Pancreas (tissue), 10 donors: ENCODE data around the gene UBE2J2. TPM values are rescaled to one million over a fixed set of nuclear protein-coding genes. Genes with fewer than 3 reads are reported as not detected.

ENCODE experiments used
- ATAC-seq, 4 donors: fragments of 200-7000 bp; cut with Tn5 transposase; one replicate each; pipeline versions ENCODE4 v1.8.0 to v1.9.1; 2020; ENCODE audit warnings: mild to moderate bottlenecking in 4 of 4, moderate library complexity in 4 of 4
- DNase-seq, 6 donors: peaks; one replicate each; pipeline ENCODE4 v3.0.0-alpha.2; 2020
- FAIRE-seq: peaks from 2 replicates; lab custom pipeline; 2012; peaks lifted over from hg19 to GRCh38; lab: Jason Lieb, UNC
- H3K27ac ChIP-seq, 4 donors: fragments of 200-600 bp; sonication (generic); 1 replicate in 3 of 4; 2 replicates in 1 of 4; pipeline versions ENCODE4 v1.5.0 to v1.8.0; 2020
- H3K27me3 ChIP-seq, 4 donors: fragments of 200-600 bp; one replicate each; pipeline ENCODE4 v1.8.0; 2021
- H3K36me3 ChIP-seq, 3 donors: fragments of 200-600 bp; sonication (generic) in 1 of 3; one replicate each; pipeline versions ENCODE4 v1.5.0 to v1.8.0; 2020 to 2021
- H3K4me1 ChIP-seq, 3 donors: fragments of 200-600 bp; one replicate each; pipeline ENCODE4 v1.8.0; 2021
- H3K4me3 ChIP-seq, 4 donors: fragments of 200-600 bp; sonication (generic) in 2 of 4; one replicate each; pipeline versions ENCODE4 v1.5.0 to v1.8.0; 2020 to 2021
- H3K9me3 ChIP-seq, 4 donors: fragments of 200-600 bp; one replicate each; pipeline ENCODE4 v1.8.0; 2021
- WGBS, 2 donors: extraction: QIAGEN DNeasy Blood & Tissue Kit; methylation state at CpG; one replicate each; pipeline ENCODE4 v1.1.7; 2013; 5-methylcytosine and 5-hydroxymethylcytosine counted together
- intact Hi-C, 3 donors: fragments of 100-400 bp; cut with DNase I; formaldehyde crosslinking; loops; one replicate each; pipeline versions ENCODE4 v1.11.1 to v1.14.2; 2022
- polyA plus RNA-seq, 2 donors: library from polyadenylated mRNA; stranded (reverse); fragments of 200-250 nt; gene quantifications; one replicate each; pipeline ENCODE4 v1.2.3, GENCODE V29; 2013
- total RNA-seq, 6 donors: library from RNA; stranded (reverse); fragmentation: NEBNext Ultra II Directional in 4 of 6; extraction: Animal tissue kit (Norgen Biotek cat#: 25700) in 4 of 6; gene quantifications; one replicate each; pipeline versions ENCODE4 v1.2.1 to v1.2.4, GENCODE V29; 2021 to 2023
- TF ChIP-seq, protein P1 (sequence below), 4 donors: fragments of 200-600 bp; sonication (generic) in 3 of 4; IDR thresholded peaks; one replicate each; pipeline versions ENCODE4 v1.5.0 to v1.8.0; 2021; ENCODE audit warnings: antibody characterized with exemption in 4 of 4
- donor health status: healthy with polysubstance abuse.
- donor health status: DM: no; HTN: no; CAD: no; lungs with moderate emphysema.
- donor health status: DM: no; HTN: no; CAD: no.
- donor health status: control.
- donor health status: control.
- donor health status: Bipolar disorder and iron deficiency.
- donor health status: DM: yes; HTN: yes; CAD: no.
- donor health status: DM: no; HTN: no; CAD: no.
- donor health status: DM: no; HTN: no; CAD: no.
- donor health status: DM: yes; HTN: yes; CAD: no.

The UBE2J2 gene
- total and polyA plus RNA-seq, 8 donors, result 20.8 to 44.5 (median 22.7) TPM

DNA sequence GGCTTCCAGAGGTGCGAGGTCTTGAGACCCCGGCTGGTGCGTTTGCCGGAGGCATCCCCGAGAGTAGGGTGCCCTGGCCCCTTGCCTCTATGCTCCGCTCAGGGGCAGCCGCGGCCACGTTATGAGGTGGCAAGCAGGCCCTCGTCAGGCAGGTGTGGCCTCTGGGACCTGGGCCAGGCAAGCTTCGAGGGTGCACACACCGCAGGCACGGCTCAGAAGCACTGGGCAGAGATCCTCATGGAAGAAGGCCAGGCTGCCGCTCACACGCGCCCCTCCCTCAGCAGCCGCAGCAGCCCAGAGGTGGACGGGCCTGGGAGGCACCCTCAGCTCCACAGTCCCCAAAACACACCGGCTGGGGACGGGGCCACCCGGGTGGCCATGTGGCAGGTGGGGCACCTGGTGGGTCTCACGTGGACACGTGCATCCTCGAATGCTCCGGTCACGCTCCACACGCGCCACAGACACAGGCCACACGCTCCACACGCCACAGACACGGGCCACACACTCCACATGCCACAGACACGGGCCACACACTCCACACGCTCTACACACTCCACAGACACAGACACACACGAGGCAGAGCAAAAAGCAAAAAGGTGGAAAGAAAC lies 48.3 kb downstream of the UBE2J2 start:
- no peak for FAIRE-seq
- H3K27ac ChIP-seq, result no peak overlapping the region
- intact Hi-C loops, result no loop called here

DNA sequence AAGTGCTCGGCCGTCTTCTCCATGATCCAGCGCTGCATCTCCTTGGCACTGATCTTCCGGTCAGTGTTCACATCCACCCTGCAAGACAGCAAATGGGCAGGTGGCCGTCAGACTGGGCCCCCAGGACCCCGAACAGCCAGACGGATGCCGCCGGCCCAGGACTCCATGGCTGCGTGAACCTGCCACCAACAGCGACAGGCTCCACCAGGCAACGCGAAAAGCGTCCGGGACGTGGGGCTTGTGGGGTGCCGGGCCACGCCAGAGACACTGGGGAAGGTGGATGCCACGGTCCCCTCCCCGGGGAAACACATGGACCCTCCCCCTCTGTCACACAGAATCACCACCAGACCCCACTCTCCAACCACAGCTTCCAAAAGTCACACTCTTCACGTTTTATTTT lies 49.8 kb downstream of the UBE2J2 start:
- WGBS, 2 donors, result 91 to 95% methylated on average over 21 of the region's 21 CpGs
- Histone ChIP-seq H3K27ac (no peak overlapping the region), H3K4me1 (no peaks in the 10 kb centered on the region), H3K27me3 (no peaks in the 10 kb centered on the region), H3K36me3 (peaks cover 2 to 38% (median 16%) of the 10 kb centered on the region in 3 donors), H3K9me3 (no peaks in the 10 kb centered on the region), H3K4me3 (no peak overlapping the region)
- FAIRE-seq (no peak), ATAC-seq (no peak), DNase-seq (no peak)
- TF ChIP-seq, protein P1, sequence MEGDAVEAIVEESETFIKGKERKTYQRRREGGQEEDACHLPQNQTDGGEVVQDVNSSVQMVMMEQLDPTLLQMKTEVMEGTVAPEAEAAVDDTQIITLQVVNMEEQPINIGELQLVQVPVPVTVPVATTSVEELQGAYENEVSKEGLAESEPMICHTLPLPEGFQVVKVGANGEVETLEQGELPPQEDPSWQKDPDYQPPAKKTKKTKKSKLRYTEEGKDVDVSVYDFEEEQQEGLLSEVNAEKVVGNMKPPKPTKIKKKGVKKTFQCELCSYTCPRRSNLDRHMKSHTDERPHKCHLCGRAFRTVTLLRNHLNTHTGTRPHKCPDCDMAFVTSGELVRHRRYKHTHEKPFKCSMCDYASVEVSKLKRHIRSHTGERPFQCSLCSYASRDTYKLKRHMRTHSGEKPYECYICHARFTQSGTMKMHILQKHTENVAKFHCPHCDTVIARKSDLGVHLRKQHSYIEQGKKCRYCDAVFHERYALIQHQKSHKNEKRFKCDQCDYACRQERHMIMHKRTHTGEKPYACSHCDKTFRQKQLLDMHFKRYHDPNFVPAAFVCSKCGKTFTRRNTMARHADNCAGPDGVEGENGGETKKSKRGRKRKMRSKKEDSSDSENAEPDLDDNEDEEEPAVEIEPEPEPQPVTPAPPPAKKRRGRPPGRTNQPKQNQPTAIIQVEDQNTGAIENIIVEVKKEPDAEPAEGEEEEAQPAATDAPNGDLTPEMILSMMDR (IDR thresholded peaks at IDR 0.05), result no peak
- intact Hi-C loops, result no loop called here

More for the DNA sequence above, 48.3 kb downstream of the UBE2J2 start:
- DNase-seq (no peak), ATAC-seq (peak in 1 of 4 donors; percentile 10)
- no peak overlapping the region for H3K4me3 ChIP-seq
- no peaks in the 10 kb centered on the region for H3K27me3 ChIP-seq
- H3K4me1 ChIP-seq, result peaks cover 0 to 8% (median 0%) of the 10 kb centered on the region in 3 donors
- 87 to 90% methylated on average over 34 of the region's 34 CpGs for WGBS, 2 donors
- H3K9me3 ChIP-seq, result no peaks in the 10 kb centered on the region
- H3K36me3 ChIP-seq, result peaks cover 2 to 31% (median 16%) of the 10 kb centered on the region in 3 donors
- TF ChIP-seq, protein P1 (IDR thresholded peaks at IDR 0.05), result no peak

DNA sequence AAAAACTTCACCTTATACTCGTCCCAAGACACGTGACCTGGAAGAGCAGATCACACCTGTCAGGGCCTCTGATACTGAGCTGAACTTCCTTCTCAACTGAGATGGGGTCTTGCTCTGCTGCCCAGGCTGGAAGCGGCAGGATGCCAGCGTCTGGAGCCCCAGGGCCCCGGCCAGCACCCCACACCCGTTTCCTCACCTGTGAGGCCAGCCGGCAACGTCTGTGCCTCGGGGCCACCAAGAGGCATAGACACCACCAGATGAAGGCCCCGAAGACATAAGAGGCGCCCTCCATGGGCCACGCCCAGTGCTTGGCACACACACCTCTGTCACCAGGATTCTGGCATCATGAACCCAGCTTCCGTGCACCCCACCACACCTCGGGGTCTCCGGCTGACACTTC lies 50.3 kb downstream of the UBE2J2 start:
- FAIRE-seq (no peak), ATAC-seq (no peak), DNase-seq (no peak)
- H3K27me3 ChIP-seq, result no peaks in the 10 kb centered on the region
- H3K4me1 ChIP-seq, result no peaks in the 10 kb centered on the region
- H3K4me3 ChIP-seq, result no peak overlapping the region
- intact Hi-C loops, result no loop called here
- no peak overlapping the region for H3K27ac ChIP-seq
- TF ChIP-seq, protein P1 (IDR thresholded peaks at IDR 0.05), result no peak
- no peaks in the 10 kb centered on the region for H3K9me3 ChIP-seq
- peaks cover 2 to 39% (median 16%) of the 10 kb centered on the region in 3 donors for H3K36me3 ChIP-seq
- 95 to 97% methylated on average over 15 of the region's 15 CpGs for whole genome bisulfite sequencing, 2 donors

DNA sequence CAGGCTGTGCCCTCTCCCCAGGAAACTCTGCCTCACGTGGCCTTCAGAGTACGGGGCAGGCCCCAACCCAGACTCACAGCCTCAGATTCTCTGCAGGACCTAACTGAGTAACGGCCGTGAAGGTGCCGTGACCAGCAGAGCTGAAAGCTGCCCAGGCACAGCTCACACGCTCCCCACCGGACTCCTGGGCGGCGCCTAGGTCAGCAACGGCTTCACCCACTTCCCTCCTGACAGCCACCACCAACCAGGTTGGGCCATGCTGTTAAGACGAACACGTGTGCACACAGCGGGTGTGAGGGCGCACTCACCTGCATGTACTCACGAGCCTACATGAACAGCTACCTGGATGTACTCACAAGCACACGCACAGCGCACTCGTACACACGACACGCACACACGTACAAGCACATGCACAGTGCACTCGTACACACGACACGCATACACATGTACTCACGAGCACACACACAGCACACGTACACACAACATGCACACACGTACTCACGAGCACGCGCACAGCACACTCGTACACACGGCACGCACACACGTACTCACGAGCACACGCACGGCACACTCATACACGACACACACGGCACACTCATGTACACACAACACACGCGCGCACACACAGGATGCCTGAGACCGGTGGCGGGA lies 51.0 kb downstream of the UBE2J2 start:
- TF ChIP-seq, protein P1 (IDR thresholded peaks at IDR 0.05), result no peak
- Histone ChIP-seq H3K27me3 (no peaks in the 10 kb centered on the region), H3K36me3 (peaks cover 2 to 39% (median 15%) of the 10 kb centered on the region in 3 donors), H3K4me3 (no peak overlapping the region), H3K27ac (no peak overlapping the region), H3K4me1 (no peaks in the 10 kb centered on the region), H3K9me3 (no peaks in the 10 kb centered on the region)
- no peak for FAIRE-seq
- WGBS, 2 donors, result 93 to 95% methylated on average over 44 of the region's 44 CpGs
- DNase-seq, result no peak
- intact Hi-C loops, result no loop called here
- ATAC-seq, result no peak
